SK-MEL-5 (cell line): ENCODE measurements around the gene TMEM245. TPM values are rescaled to one million over a fixed set of nuclear protein-coding genes. Genes with fewer than 3 reads are reported as not detected.

Experiments
- DNase-seq: peaks from one replicate; pipeline ENCODE4 v3.0.0-alpha.2; 2016; ENCODE audit warnings: low read depth, low spot score
- in situ Hi-C: cut with HindIII; loops from 2 replicates; pipeline ENCODE4 v1.10.0; 2016; ENCODE audit warnings: low sequenced_read_pairs, high pct_unique_total_duplicates, low pct_unique_long_range_greater_than_20kb
- total RNA-seq: library from RNA; depleted of rRNA; stranded (reverse); fragments of >200 nt; shearing (Covaris generic); gene quantifications from 2 replicates; pipeline ENCODE4 v1.2.3, GENCODE V29; 2014

The TMEM245 gene
- total RNA-seq, 1 experiment from 2014 or later: 52.3 TPM

DNA sequence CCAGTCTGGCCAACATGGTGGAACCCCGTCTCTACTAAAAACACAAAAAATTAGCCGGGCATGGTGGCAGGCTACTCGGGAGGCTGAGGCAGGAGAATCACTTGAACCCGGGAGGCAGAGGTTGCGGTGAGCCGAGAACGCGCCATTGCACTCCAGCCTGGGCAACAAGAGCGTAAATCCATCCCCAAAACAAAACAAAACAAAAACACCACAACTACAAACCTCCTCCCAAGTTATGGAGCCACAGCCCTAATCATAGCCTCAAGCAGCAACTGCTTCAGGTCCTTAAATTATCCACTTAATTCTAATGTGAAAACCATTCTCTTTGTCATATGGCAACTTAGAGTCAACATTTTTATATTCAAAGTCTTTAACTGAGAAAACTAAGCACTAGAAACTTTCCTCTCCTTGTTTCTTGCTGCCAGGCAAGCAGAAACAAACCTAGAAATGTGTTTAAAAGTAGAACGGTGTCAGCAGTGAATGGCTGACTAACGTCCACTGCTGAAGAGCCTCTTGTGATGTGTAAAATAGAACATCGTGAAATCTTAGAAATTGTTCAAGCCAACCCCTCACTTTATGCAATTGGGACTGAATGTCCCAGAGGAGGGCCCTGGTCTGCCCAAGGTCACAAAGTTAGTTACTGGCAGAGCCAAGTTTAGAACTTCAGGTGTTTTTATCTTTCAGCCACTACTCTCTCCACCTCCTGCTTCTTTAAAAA, 5.7 kb downstream of the TMEM245 start:
- no peak for DNase-seq
- in situ Hi-C loops: no loop called here

- no peak for DNase-seq
- in situ Hi-C loops: no loop called here
These were observed 6.5 kb downstream of the TMEM245 start for GRCh38 chr9:109113254-109113653.

- in situ Hi-C loops: no loop called here
These were observed 9.3 kb downstream of the TMEM245 start for GRCh38 chr9:109110329-109111021.

GRCh38 chr9:109109967-109110328, 9.8 kb downstream of the TMEM245 start:
- DNase-seq: no peak
- in situ Hi-C loops: no loop called here

More at GRCh38 chr9:109110329-109111021, 9.3 kb downstream of the TMEM245 start:
- DNase-seq: no peak

DNA sequence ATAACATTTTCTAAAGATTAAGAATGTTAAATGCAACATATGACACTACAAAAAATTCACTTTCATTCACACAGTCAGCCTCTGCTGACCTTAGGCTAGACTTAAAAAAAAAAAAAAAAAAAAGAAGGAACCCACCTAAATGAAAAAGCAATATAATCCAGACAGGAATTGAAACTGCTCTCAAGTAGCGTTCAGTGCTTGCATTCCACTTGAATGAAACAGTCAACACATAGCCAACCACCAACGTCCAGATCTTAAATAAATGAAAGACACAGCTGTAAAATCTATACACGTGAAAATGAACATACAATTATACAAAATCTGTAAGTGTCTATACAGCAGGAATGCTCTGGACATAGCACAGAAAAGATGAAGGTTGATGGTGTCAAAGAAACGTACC, 11.4 kb downstream of the TMEM245 start:
- DNase-seq: no peak
- in situ Hi-C loops: no loop called here

DNA sequence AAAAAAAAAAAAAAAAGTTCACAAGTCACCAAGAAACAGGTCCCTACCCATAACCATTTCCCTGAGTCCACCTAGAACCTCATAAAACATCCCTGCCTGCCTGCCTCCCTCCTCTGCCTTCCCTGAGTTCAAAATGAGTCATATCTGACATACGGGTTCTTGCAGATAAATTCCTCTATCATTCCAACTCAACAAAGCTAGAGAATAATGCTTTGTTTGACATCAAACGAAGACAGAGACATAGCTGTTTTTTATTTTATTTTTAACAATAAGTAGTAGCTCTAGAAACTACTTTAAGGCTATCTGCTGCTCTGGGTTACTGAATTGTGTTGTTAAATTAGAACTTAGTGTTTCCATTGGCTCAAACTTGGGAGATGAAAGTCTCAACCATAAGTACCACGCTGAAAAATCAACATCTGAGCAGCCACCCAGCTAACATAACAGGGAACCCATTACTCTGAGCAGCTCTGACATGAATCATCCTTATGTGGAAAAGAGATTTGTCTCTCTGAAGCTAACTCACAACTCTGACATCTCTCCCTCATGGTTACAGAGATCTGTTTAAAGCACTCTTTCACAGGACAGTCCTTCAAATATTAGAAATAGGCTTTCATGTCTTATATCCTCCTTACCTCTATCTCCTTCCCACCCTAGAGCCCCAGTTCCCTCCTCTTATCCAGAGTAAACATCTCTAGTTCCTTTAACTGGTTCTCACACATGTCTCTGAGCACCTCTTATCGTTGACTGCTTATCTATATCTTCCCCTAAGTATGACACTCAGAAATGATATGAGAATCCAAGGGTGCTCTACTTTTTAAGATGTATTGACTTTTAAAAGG, 12.1 kb downstream of the TMEM245 start:
- no peak for DNase-seq
- in situ Hi-C loops: no loop called here

GRCh38 chr9:109101810-109102209, 17.9 kb downstream of the TMEM245 start:
- DNase-seq: no peak
- in situ Hi-C loops: no loop called here

DNA sequence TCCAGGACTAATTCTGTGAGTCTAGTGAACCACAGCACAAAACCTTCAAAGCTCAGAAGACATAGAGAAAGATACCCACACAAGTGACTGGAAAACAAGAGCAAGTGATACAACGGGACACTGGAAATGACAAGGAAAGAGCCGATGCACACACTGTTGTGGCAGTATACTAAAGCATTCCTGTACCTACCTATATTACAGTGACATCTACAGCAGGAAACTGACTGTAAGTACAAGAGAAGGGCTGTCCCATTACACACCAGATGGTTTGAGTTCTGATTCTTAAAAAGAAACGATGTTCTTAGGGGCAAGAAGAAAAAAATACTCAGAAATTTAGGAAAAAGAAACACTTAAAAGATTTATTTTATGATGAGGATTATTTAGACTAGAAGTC, 18.5 kb downstream of the TMEM245 start:
- in situ Hi-C loops: no loop called here
- DNase-seq: no peak

GRCh38 chr9:109100543-109101201, 19.1 kb downstream of the TMEM245 start:
- DNase-seq: no peak
- in situ Hi-C loops: no loop called here

- DNase-seq: no peak
- in situ Hi-C loops: no loop called here
These were observed 20.8 kb downstream of the TMEM245 start for GRCh38 chr9:109098960-109099308.

GRCh38 chr9:109098171-109098959, 21.4 kb downstream of the TMEM245 start:
- in situ Hi-C loops: no loop called here
- DNase-seq: peak; percentile 74

DNA sequence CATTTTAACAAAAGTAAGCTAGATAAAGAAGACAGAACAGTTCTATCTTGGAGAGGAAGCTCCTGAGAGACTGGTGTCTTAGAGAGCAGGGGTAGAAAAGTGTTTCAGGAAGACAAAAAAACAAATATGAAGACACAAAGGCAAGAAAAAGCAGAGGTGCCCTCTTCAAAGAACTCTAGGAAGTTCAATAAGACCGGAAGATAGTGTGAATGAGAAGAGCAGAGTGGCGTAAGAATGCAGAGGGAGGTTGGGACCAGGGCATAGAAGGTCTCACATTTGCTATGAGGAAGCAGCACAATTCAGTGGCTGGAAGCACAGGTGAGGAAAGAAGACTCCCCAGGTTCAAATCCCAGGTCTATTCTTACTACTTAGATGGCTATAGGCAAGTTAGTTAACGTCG, 22.6 kb downstream of the TMEM245 start:
- DNase-seq: no peak
- in situ Hi-C loops: no loop called here

- no peak for DNase-seq
- in situ Hi-C loops: no loop called here
These were observed 24.4 kb downstream of the TMEM245 start for GRCh38 chr9:109095321-109095720.

- in situ Hi-C loops: no loop called here
These were observed 25.5 kb downstream of the TMEM245 start for GRCh38 chr9:109094268-109094667.

GRCh38 chr9:109092587-109092986, 27.2 kb downstream of the TMEM245 start:
- no peak for DNase-seq
- in situ Hi-C loops: no loop called here

More at GRCh38 chr9:109094268-109094667, 25.5 kb downstream of the TMEM245 start:
- DNase-seq: no peak

DNA sequence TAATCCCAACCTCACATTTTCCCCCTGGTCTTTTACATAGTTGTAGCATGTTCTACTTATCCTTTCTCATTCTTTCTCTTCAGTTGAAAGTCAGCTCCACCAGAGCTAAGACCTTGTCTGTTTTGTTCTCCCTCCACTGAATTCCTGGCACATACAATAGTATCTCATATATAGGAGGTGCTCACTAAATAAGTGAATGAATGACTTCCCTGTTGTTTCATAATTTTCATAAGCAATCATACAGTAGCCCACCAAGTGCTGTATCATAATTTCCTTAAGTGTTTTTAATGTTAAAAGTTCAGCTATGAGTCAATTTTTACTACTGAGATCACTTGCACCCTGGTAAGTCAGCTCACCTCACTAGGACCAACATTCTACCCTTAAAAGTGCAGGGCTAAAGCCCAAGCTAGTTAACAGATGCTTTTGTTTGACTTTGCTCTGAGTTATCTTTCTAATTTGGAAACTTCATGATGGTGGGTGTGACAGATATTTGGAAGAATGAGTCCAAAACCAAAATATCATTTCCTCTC, 27.6 kb downstream of the TMEM245 start:
- in situ Hi-C loops: no loop called here
- DNase-seq: no peak

- in situ Hi-C loops: no loop called here
- DNase-seq: no peak
These were observed 31.5 kb downstream of the TMEM245 start for GRCh38 chr9:109088221-109088620.
